GM23248 (cell line): ENCODE measurements around the gene CAMTA1. TPM values are rescaled to one million over a fixed set of nuclear protein-coding genes. Genes with fewer than 3 reads are reported as not detected.

Experiments used
- DNase-seq: peaks from one replicate; pipeline ENCODE4 v3.0.0-alpha.2; 2015
- H2AFZ ChIP-seq: fragments of 200-600 bp; sonication (generic); 2 replicates; pipeline ENCODE4 v1.6.1; 2016; ENCODE audit warnings: antibody characterized with exemption
- H3F3A ChIP-seq: fragments of 200-600 bp; sonication (generic); 2 replicates; pipeline ENCODE4 v1.6.1; 2016; ENCODE audit warnings: mild to moderate bottlenecking, antibody characterized with exemption, mixed run types; ENCODE audit not compliant: insufficient read depth
- H3K27ac ChIP-seq: fragments of 200-600 bp; sonication (generic); 2 replicates; pipeline ENCODE4 v1.5.1; 2016; ENCODE audit warnings: mild to moderate bottlenecking
- H3K27me3 ChIP-seq: fragments of 200-600 bp; sonication (generic); replicated peaks from 2 replicates; pipeline ENCODE4 v1.6.1; 2016; ENCODE audit warnings: mild to moderate bottlenecking; ENCODE audit not compliant: insufficient read depth
- H3K36me3 ChIP-seq: fragments of 200-600 bp; sonication (generic); 2 replicates; pipeline ENCODE4 v1.6.1; 2016; ENCODE audit warnings: low read depth, mild to moderate bottlenecking
- H3K4me1 ChIP-seq: fragments of 200-600 bp; sonication (generic); 2 replicates; pipeline ENCODE4 v1.6.1; 2016; ENCODE audit warnings: mild to moderate bottlenecking; ENCODE audit not compliant: insufficient read depth
- H3K4me2 ChIP-seq: fragments of 200-600 bp; sonication (generic); one replicate; pipeline ENCODE4 v1.6.1; 2016; ENCODE audit warnings: mild to moderate bottlenecking; ENCODE audit not compliant: unreplicated experiment
- H3K4me3 ChIP-seq: fragments of 200-600 bp; sonication (generic); 2 replicates; pipeline ENCODE4 v1.5.1; 2016; ENCODE audit warnings: mild to moderate bottlenecking
- H3K79me2 ChIP-seq: fragments of 200-600 bp; sonication (generic); 2 replicates; pipeline ENCODE4 v1.6.1; 2016; ENCODE audit warnings: mild to moderate bottlenecking; ENCODE audit not compliant: insufficient read depth
- H3K9ac ChIP-seq: fragments of 200-600 bp; sonication (generic); 2 replicates; pipeline ENCODE4 v1.6.1; 2016; ENCODE audit warnings: mild to moderate bottlenecking
- H3K9me2 ChIP-seq: fragments of 200-600 bp; sonication (generic); 2 replicates; pipeline ENCODE4 v1.6.1; 2016; ENCODE audit warnings: mixed run types, mild to moderate bottlenecking, moderate library complexity; ENCODE audit not compliant: insufficient read depth
- H3K9me3 ChIP-seq: fragments of 200-600 bp; sonication (generic); one replicate; pipeline ENCODE4 v1.6.1; 2017; ENCODE audit warnings: low read depth
- H4K20me1 ChIP-seq: fragments of 200-600 bp; sonication (generic); 2 replicates; pipeline ENCODE4 v1.6.0; 2016; ENCODE audit not compliant: insufficient read depth
- EZH2 ChIP-seq: fragments of 200-600 bp; sonication (generic); IDR thresholded peaks from 2 replicates; pipeline ENCODE4 v1.6.1; 2018; ENCODE audit warnings: antibody characterized with exemption, mild to moderate bottlenecking; ENCODE audit not compliant: insufficient read depth, poor library complexity, severe bottlenecking
- EZH2phosphoT487 ChIP-seq: fragments of 200-600 bp; sonication (generic); IDR thresholded peaks from 2 replicates; pipeline ENCODE4 v1.6.1; 2018; ENCODE audit warnings: antibody characterized with exemption, moderate library complexity, mild to moderate bottlenecking, low read depth; ENCODE audit not compliant: insufficient read depth
- WGBS, 2 experiments: methylation state at CpG; one replicate each; pipeline ENCODE4 v1.1.6; 2015 to 2017; ENCODE audit warnings: low lambda C conversion rate in 2 of 2, low coverage in 1 of 2; ENCODE audit errors: missing lambda C conversion rate in 2 of 2; 5-methylcytosine and 5-hydroxymethylcytosine counted together
- in situ Hi-C: fragments of 300-500 bp; cut with MboI; formaldehyde crosslinking; loops from 2 replicates; pipeline ENCODE4 v1.15.0; 2020
- polyA plus RNA-seq: library from polyadenylated mRNA; unstranded; fragments of >200 nt; fragmentation: Nextera tagmentation; extraction: Ambion mirVana; gene quantifications from 2 replicates; pipeline ENCODE4 v1.2.1, GENCODE V29; 2016
- total RNA-seq: library from RNA; depleted of rRNA; stranded (reverse); fragments of >200 nt; shearing (Covaris generic); gene quantifications from 2 replicates; pipeline ENCODE4 v1.2.3, GENCODE V29; 2014

Gene CAMTA1
- total and polyA plus RNA-seq, 2 experiments from 2014 or later = 50.1 to 165 TPM

GRCh38 chr1:7008331-7008730 lies 223.1 kb downstream of the CAMTA1 start:
- no peak overlapping the region for H3K4me2 ChIP-seq
- H2AFZ ChIP-seq = no peak overlapping the region
- no peak for DNase-seq
- H3K27ac ChIP-seq = no peak overlapping the region
- 64 to 81% methylated on average over 10 of the region's 10 CpGs for WGBS, 2 experiments
- H4K20me1 ChIP-seq = no peaks in the 10 kb centered on the region
- H3K9me2 ChIP-seq = no peaks in the 10 kb centered on the region
- TF ChIP-seq EZH2 (no peak), EZH2phosphoT487 (no peak)
- no peaks in the 10 kb centered on the region for H3K36me3 ChIP-seq
- in situ Hi-C loops = no loop called here
- no peak overlapping the region for H3K9ac ChIP-seq
- no peak overlapping the region for H3K4me3 ChIP-seq
- H3K4me1 ChIP-seq = no peaks in the 10 kb centered on the region
- no peaks in the 10 kb centered on the region for H3K9me3 ChIP-seq
- H3F3A ChIP-seq = no peaks in the 10 kb centered on the region
- peaks cover 22% of the 10 kb centered on the region for H3K27me3 ChIP-seq
- no peaks in the 10 kb centered on the region for H3K79me2 ChIP-seq

DNA sequence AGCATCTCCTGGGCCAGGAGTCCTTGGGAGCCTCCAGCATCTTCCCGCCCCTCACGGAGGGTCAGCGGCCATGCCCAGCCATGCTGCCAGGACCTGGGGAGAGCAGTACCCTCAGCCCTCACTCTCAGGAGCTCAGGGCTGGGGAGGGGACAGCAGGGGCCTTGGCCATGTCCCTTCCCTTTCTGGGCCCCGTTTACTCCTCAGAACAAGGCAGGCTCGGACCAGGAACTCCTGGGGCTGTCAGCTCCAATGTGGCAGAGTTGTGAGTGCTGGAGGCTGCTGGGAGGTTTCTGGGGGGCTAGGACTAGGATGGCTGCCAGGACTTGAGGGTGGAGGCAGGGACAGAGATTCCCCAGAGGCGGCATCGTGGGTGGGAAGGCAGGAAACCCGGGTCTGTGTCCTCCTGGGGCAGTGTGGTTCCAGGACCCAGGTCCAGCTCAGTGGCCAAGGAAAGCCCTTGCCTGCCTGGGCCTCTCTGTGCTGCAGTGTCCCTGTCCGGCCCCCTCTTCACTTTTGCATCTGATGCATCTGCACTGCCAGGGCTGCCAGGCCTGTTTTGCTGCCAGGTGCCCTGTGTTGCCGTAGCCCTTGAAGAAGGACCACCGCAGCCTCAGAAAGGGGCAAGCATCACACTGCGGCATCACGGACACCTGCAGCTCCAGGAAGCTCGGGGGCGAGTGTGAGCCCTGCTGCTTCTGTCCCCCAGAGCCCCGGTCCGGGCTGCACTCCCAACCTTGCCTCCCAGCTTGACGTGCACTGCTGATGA lies 223.9 kb downstream of the CAMTA1 start:
- Histone ChIP-seq H3F3A (no peaks in the 10 kb centered on the region), H3K36me3 (no peaks in the 10 kb centered on the region), H3K4me3 (no peak overlapping the region), H3K27me3 (peaks cover 17% of the 10 kb centered on the region), H3K4me1 (no peaks in the 10 kb centered on the region), H3K9me2 (no peaks in the 10 kb centered on the region), H3K27ac (no peak overlapping the region), H3K9me3 (no peaks in the 10 kb centered on the region), H2AFZ (no peak overlapping the region), H4K20me1 (no peaks in the 10 kb centered on the region), H3K9ac (no peak overlapping the region), H3K79me2 (no peaks in the 10 kb centered on the region), H3K4me2 (no peak overlapping the region)
- no peak for DNase-seq
- 50 to 54% methylated on average over 18 of the region's 18 CpGs for WGBS, 2 experiments
- TF ChIP-seq EZH2 (no peak), EZH2phosphoT487 (no peak)
- in situ Hi-C loops = no loop called here

- DNase-seq = no peak
- no peaks in the 10 kb centered on the region for H3F3A ChIP-seq
- no peak for TF ChIP-seq EZH2
- no peak for TF ChIP-seq EZH2phosphoT487
- H3K4me2 ChIP-seq = no peak overlapping the region
- H3K9ac ChIP-seq = no peak overlapping the region
- no peaks in the 10 kb centered on the region for H3K79me2 ChIP-seq
- no peaks in the 10 kb centered on the region for H3K4me1 ChIP-seq
- no peak overlapping the region for H3K4me3 ChIP-seq
- H2AFZ ChIP-seq = no peak overlapping the region
- in situ Hi-C loops = no loop called here
- WGBS, 2 experiments = 49% methylated on average over 15 to 16 of the region's 16 CpGs
- peaks cover 17% of the 10 kb centered on the region for H3K27me3 ChIP-seq
- H3K9me2 ChIP-seq = no peaks in the 10 kb centered on the region
- no peak overlapping the region for H3K27ac ChIP-seq
- no peaks in the 10 kb centered on the region for H4K20me1 ChIP-seq
- no peaks in the 10 kb centered on the region for H3K36me3 ChIP-seq
- H3K9me3 ChIP-seq = no peaks in the 10 kb centered on the region
These were observed 224.7 kb downstream of the CAMTA1 start for GRCh38 chr1:7009741-7010525.

GRCh38 chr1:7010534-7011200 lies 225.4 kb downstream of the CAMTA1 start:
- H3K9me3 ChIP-seq = no peaks in the 10 kb centered on the region
- H3K4me3 ChIP-seq = no peak overlapping the region
- peaks cover 17% of the 10 kb centered on the region for H3K27me3 ChIP-seq
- TF ChIP-seq EZH2 (no peak), EZH2phosphoT487 (no peak)
- no peaks in the 10 kb centered on the region for H3K9me2 ChIP-seq
- H3K27ac ChIP-seq = no peak overlapping the region
- H3K9ac ChIP-seq = no peak overlapping the region
- in situ Hi-C loops = no loop called here
- H3K4me1 ChIP-seq = no peaks in the 10 kb centered on the region
- no peak overlapping the region for H3K4me2 ChIP-seq
- DNase-seq = no peak
- 28 to 32% methylated on average over 13 of the region's 13 CpGs for WGBS, 2 experiments
- no peaks in the 10 kb centered on the region for H3K79me2 ChIP-seq
- no peaks in the 10 kb centered on the region for H4K20me1 ChIP-seq
- no peak overlapping the region for H2AFZ ChIP-seq
- no peaks in the 10 kb centered on the region for H3K36me3 ChIP-seq
- no peaks in the 10 kb centered on the region for H3F3A ChIP-seq
